ENCODE data around the gene PLXNC1.

Gene PLXNC1

DNA sequence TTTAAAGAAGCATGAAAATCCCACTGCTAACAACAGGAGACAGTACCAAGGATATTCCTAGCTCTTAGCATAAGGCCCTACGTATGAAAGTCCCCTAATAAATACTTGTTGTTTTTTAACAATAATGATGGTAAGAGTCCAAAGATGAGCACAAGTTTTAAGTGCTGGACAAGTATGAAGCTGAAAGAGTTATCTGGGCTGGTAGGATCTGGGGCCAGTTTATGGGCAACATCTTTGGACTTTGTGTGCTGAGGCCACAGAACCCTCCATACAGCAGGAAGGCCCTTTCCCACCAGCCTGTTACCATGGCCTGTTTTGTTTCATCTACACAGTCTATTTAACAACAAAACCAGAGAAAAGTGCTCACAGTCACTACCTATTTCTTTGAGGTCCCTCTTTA is 12.5 kb upstream of the PLXNC1 start:
- DNase-seq = no peak

DNA sequence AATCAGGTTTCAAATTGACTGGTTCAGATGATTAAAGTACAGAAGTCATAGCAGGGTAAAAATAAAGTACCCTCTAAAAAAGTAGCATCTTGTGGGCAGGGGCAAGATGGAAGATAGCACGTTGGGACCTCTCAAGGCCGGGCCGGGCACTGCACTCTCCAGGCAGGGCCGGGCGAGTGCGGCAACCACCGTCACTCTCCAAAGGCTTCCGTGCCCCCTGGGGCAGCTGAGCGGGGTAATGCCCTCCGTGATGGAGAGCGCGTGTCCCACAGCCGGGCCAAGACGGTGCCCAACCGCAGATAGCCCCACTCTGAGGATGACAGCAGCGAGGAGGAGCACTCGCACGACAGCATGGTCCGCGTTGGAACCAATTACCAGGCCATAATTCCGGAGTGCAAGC is 8.6 kb upstream of the PLXNC1 start:
- DNase-seq = no peak

DNA sequence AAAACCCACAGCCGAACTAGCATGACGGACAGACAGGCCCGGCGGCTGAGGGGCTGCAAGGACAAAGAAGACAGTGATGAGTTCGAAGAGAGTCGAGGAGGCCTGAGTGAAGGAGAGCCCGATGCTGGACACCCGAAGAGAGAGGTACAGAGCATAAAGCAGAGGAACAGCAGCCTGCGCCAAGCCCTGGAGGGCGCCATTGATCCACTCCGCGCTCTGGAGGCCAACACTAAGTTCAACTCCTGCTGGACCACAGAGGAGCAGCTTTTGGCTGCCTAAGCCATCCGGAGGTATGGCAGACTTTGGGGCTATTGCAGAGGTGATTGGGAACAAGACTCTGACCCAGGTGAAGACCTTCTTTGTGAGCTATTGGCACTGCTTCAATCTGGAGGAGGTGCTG is 7.8 kb upstream of the PLXNC1 start:
- peak in 1 of 3 donors; percentile 36 for DNase-seq

DNA sequence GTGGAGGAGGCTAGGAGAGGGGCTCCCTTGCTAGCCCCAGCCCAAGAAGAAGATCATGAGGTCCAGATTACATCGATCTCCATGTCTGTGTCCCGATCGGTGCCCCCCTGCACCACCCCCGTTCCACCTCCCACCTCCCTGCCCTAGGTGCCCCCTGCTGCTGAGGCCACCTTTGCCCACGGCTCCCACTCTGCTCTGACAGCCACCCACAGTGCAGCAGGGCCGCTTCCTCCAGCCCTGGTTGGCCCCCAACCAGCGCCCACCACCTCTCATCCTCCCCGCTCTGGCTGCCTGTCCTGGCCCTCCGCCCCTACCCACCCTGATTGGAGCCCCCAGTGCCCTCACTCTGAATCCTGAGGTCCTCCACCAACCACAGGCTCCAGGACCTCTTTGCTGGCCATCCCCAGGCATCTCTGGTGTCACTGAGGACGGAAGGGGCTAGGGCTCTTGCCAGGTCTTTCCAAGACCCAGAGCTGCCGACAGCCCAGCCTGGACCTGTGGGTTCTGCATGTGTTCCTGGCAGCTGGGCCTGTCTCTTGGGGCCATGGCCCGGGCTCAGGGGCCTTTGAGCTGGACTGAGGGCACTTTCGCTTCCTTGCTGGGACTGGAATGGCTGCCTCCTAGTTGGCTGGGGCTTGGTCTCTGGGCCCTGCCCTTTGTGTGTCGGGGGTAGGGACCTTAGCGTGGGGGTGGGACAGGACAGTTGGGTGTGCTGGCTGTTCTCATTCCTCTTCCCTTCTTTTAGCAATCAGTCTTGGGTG is 7.2 kb upstream of the PLXNC1 start:
- no peak for DNase-seq

DNA sequence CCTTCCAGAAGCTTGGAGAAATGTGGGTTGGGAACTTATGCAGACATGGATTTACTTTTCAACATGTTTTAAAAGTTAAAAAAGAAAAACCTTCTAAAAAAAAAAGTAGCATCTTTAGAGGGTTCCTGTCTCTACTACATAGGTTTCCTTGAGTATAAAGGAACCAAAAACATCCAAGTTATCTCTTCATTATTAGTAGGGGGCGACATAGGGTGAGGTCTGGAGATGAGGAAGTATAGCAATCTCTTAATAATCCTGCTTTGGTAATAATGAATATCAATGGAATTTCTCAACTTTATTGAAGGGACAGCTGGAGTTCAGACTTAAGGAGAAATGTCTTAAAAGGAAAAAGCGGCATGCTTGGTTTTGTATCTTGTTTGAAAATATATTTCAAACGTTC is 6.5 kb upstream of the PLXNC1 start:
- no peak for DNase-seq

DNA sequence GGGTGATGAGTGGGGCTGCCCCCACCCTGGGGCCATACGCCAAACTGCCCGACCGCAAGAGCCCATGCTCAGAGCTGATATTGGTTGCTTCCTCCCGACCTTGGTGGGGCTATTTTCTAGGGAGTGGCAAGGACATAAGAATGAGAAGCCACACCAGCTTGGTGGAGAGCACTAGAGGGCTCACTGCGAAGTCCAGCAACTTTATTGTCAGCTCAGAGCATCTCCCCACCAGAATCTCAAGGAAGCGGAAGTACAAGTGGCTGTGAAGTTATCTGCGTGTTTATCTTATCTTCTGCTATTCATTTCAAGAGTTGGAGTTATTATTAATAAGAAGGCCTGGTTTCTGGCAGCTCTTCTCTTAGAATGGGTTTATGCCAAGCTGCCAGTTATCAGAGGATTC is 4.9 kb upstream of the PLXNC1 start:
- DNase-seq = no peak

DNA sequence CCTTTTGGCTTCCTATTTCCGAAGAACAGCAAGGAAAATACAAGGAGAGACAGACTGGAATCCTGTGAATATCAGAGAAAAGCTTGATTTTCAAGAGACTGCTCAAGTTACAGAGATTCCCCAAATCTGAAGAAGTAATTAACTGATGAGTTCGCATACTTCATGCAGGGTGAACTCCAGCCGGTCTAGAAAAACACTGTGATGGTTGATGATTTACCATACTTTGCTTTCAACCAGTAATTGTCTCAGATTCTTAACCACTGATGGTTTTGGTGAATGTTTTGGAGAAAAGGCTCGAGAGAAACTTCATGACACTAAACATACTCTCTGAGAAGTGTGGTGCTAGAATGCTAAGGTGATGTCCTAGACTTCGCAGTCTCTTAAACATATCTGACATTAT is 4.4 kb upstream of the PLXNC1 start:
- no peak for DNase-seq

DNA sequence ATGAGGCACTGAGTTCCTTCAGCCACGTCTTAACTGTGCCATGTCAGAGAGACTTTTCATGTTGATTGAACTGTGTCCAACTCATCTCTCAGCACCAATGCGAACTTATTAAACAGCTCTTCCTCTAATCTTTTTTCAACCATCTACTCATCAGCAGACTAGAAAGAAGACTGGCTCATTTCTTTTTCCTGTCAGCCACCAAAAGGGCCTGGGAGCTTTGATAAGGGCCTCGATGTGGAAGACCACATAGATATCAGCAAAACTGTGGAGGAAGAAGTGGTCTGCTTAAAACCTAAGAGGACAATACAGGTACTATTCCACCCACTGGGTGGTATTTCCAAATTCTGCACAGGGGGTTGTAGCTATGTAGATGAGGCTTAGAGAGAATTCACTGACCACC is 3.6 kb upstream of the PLXNC1 start:
- no peak for DNase-seq

DNA sequence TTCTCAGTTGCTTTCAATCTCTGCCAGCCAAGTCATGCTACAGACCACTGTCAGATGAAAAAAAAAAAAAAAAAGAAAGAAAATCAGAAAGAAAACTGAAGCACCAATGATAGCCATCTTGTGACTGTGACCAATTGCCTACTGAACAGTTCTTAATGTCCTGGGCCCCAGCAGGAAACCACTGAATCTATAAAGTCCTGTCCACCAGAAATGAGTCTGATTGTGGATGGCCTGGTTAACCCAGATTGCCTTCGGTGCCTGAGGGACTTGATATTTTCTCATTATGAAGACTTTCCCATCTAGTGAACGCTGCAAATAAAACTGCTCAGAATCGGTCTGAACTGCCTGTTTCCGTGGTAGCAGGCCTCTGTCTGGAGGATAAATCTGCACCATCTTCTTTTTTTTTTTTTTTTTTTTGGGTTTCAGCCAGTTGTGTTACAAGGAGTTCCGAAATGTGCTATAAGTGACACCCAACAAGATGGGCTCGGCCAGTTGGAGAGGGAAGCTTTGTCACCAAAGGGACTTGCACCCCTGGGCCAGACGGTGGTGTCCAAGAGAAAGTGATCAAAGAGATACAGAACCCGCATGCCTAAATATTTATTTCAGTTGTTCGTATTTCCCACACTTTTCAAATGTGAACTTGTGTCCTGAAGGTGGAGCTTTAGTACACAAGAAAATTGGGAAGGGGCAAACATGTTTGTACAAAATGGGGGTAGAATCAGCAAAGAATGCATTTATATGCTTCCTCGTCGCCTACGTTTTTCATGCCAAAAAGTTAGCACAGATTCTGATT is 3.0 kb upstream of the PLXNC1 start:
- DNase-seq = peak; percentile 57 to 74 (median 61)

DNA sequence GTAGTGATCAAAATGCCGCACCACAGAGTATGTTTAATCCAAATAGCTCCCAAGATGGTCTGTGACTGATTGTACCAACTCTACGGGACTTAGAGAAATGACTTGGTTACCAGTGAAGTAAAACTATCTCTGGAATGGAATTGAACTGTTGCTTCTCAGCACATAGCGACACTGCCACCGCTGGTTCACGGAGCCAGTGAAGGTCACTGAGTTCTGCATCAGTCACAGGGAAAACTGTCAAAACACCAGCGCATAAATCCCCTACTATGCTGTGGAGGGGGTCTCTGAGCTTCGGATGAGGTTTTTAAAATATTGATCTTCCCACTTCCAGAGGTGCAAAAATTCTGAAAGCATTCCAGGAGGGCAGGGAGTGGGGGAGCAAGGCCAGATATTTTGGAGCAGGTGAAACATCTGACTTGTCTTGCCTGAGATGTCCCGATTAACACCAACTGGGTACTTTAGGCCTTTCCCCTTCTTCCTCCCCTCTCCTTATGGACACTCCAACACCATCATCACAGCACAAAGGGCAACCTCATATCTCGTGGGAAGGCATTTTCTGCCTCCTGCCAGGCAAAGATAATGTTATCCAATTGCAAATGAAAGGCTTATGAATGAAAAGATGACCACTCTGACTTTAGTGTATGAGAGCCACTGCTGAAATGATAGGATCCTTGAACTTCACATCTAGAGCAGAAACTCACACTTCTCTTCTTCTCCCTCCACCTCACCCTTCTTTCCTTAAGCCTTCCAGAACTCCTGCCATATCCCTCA is 2.0 kb upstream of the PLXNC1 start:
- DNase-seq = no peak

DNA sequence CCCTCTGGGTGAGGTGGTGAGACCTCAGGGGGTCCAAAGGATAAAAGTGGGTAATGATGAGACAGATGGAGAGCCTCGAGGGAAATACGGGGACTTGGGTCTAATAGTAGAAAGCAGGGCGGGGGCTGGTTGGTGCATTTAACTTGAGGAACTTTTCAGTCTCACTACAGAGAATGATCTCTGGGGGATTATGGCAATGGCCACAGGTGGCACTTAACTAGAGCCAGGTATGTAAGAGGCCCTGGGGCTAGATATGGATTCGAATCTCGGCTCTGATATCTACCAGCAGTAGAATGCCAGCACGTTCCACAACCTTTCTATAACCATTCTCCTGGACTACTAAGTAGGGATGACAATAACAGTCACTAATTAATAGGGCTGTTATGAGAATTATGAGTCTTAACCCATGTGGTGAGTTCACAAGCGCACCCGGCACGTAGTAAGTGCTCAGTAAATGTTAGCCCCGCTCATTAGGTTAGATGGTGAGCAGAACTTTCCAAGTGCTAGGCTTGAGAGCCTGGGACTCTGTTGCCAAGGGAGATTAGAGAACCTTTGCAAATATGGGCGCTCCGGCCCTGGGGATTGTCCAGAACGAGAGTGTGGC is 888 bp upstream of the PLXNC1 start:
- DNase-seq = no peak

DNA sequence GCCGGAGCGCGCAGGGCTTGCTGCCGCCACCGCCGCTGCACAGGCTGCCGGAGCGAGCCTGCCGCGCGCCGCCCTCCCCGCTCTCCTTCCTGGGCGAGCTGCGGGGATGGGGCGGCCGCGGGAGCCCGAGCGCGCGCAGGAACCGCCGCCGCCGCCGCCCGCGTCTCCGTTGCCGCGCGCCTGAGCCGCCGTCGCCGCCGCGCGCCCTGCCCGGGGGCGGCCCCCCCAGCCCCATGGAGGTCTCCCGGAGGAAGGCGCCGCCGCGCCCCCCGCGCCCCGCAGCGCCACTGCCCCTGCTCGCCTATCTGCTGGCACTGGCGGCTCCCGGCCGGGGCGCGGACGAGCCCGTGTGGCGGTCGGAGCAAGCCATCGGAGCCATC is 352 bp downstream of the PLXNC1 start:
- DNase-seq = no peak

DNA sequence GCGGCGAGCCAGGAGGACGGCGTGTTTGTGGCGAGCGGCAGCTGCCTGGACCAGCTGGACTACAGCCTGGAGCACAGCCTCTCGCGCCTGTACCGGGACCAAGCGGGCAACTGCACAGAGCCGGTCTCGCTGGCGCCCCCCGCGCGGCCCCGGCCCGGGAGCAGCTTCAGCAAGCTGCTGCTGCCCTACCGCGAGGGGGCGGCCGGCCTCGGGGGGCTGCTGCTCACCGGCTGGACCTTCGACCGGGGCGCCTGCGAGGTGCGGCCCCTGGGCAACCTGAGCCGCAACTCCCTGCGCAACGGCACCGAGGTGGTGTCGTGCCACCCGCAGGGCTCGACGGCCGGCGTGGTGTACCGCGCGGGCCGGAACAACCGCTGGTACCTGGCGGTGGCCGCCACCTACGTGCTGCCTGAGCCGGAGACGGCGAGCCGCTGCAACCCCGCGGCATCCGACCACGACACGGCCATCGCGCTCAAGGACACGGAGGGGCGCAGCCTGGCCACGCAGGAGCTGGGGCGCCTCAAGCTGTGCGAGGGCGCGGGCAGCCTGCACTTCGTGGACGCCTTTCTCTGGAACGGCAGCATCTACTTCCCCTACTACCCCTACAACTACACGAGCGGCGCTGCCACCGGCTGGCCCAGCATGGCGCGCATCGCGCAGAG is 873 bp downstream of the PLXNC1 start:
- DNase-seq = peak; percentile 64 to 82 (median 64)

DNA sequence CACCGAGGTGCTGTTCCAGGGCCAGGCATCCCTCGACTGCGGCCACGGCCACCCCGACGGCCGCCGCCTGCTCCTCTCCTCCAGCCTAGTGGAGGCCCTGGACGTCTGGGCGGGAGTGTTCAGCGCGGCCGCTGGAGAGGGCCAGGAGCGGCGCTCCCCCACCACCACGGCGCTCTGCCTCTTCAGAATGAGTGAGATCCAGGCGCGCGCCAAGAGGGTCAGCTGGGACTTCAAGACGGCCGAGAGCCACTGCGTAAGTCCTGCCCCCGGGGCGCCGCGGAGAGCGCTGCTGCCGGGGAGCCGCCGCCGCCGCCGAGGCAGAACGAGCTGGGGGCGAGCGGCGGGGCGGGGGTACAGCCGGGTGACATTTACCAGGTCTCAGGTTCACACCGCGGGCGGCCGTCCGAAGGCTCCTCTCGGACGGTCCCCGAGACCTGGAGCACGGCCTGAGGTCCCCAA is 1.4 kb downstream of the PLXNC1 start:
- peak; percentile 57 to 73 (median 66) for DNase-seq

DNA sequence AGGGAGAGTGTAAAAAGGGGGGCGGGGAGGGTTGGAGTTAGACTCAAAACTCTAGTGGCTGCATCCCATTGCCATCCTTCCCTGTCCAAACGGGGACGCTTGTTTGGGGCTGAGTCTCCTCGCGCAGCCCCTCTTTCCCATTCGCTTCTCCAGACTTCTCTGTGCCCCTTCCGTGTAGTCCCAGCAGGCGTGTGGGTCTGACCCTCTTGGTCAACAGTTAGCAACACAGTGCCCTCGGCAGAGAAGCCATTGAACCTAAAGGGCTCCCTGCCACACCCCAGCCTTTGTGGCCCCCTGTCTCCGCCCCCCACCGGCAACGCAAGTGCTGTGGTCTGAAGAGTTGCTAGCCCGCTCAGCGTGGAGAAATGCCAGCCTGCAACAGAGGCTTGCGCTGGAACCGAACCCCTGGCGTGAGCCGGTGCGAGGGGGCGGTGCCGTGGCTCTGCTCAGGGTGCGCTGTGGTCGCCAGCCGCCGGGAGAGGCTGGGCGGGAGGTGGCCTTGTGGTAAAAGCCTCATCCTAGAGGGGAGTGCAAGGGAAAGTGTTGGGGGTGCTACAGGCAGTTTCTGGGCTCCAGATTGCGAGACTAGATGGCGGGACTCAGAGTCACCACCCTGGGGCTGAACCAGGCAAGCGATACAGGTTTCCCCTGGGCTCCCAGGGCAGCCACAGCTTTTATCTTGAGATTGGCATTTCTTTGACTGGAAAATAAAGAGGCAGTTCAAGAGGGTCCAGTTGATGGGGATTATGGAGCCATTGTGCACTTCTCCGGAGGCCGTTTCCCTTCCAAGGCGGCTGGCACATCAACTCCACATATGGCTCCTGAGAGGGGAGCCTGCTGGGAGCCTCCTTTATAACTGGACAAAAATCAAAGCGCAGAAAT is 2.1 kb downstream of the PLXNC1 start:
- peak; percentile 47 to 63 (median 48) for DNase-seq

DNA sequence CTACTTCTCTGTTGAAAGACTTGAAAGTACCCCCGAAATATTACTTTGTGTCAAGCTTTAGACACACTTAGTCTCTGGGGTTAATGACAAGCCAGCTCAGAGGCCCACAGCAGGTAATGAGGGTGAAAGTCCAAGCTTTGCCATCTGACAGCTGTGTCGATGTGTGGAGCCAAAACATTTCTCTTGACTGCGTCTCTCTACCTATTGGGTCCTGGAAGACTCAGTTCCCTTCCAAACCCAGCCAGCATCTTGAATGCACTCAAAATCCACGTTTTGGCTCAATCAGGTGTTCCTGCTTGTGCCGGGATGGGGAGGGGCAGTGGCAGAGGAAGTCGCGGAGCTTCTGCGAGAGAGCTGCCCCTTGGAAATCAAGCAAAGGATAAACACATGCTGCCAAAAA is 3.2 kb downstream of the PLXNC1 start:
- DNase-seq = peak in 1 of 3 donors; percentile 19

DNA sequence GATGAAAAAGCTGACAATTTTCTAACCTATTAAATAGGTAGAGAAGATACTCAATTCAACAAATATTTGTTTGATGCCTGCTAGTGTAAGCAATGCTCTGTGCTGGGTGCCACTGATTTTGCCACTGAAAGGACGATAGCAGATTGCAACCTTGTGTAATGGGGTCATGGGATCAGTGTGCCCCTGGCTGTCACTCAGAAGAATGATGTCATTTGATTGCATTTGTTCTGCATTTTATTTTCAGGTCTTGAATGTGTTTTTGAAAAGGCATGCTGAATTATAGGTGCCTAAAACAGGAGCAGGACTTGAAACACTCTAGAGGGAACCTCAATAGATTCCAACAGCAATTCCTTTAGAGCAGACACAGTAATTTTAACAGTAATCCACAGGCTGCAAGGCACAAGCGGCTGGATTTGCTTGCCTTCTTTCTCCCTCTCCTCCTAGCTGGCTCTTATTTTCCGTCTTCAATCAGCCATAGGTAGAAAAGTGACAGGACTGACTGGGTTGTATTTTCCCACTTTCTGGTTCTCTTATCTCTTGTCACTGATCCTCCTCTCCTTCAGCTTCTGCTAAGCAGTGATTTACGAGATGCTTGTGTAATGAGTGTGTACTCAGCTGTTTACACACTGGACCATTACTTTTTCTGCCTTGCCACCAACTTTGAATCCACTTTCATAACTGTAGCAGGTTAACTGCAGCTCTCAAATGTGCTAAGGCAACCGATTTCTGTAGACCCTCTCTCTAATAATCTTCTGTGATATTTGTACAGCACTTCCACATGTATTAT is 4.1 kb downstream of the PLXNC1 start:
- peak; percentile 63 to 71 (median 70) for DNase-seq

DNA sequence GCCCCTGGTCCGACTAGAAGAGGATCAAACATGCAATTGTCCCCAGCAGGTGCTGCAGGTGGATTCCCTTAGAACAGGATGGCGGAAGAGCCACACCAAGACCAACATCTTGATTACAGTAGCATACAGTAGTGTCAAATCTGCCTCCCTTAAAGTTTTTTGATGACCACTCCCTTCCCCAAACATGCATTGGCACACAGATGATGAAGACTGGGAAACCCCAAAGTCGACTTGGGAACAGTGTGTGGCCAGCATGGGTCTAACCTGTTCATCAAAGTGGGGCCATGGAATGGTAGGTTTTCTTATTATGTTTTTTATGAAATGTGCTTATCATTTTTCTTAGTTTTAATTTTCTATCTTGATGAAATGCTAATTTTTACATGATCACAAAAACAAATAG is 8.8 kb downstream of the PLXNC1 start:
- DNase-seq = peak; percentile 59 to 72 (median 67)

DNA sequence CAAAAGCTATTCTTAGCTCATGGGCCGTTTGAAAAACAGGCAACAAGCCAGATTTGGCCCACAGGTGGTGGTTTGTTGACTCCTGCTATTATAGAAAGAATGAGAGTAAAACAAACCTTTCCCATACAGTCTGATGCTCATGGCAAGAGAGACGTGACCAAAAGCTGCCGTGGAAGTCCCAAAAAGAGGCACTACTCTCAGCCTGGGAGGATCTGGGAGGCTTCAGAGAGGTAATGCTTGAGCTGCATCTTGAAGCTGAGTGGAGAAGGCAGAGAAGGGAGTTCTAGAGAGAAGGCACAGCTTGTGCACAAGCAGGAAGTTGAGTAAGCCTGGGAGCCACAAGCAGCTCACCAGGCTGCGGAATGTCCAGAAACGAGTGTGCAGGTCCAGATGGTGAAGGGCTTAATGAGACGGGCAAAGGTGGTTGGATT is 9.6 kb downstream of the PLXNC1 start:
- DNase-seq = peak; percentile 75 to 78 (median 78)

DNA sequence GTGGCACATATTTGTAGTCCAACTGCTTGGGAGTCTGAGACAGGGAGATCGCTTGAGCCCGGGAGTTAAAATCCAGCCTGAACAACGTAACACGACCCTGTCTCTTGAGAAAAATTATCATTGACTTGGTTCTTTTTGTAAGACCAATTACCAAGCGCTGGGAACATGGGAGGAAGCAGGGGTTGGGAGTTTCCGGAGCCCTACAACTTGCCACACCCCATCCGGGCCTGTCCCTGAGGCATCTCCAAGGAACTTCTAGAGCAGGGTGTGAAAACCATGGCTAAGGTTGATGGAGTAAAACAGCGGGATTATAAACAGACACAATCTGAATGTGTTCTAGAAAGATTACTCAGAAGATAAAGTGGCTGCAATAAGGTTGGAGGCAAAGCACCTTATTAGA is 10.3 kb downstream of the PLXNC1 start:
- peak; percentile 46 to 62 (median 54) for DNase-seq

DNA sequence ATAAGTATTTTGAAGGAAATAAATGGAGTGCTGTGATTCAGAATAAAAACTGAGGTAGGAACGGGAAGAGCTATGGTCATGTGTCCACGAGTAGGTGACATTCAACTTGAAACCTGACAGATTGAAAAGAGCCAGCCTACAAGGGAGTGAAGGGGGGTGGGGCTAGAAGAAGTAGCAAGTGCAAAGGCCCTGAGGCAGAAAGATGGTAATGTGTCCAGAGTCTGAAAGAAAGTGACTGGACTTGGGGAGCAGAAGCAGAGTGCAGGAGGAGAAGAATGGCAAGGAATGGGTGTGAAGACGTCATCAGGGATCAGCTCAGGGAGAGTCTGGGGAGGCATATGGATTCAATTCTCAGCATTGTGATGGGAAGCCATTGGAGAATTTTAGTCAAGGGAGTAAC is 13.7 kb downstream of the PLXNC1 start:
- no peak for DNase-seq

Data from suppressor macrophage treated with lipopolysaccharide for 1 hour (primary cell).